ENCODE data around the gene PCGF3.
"Not testable (repeated sequence)": the region's sequence is repeated elsewhere in the genome, so short reads cannot be mapped to it uniquely, and the experiment has no call there.

The PCGF3 gene

GRCh38 chr4:682490-683172 is 23.0 kb upstream of the PCGF3 start:
- DNase-seq (ENCODE audit: low read depth in 4 of 4, low spot score in 1 of 4) = no peak

- DNase-seq (ENCODE audit: low read depth in 4 of 4, low spot score in 1 of 4) = no peak
Observed at GRCh38 chr4:683247-683897, 22.3 kb upstream of the PCGF3 start.

GRCh38 chr4:683982-684622 is 21.5 kb upstream of the PCGF3 start:
- DNase-seq (ENCODE audit: low read depth in 4 of 4, low spot score in 1 of 4) = no peak

GRCh38 chr4:684623-685327 is 20.9 kb upstream of the PCGF3 start:
- DNase-seq (ENCODE audit: low read depth in 4 of 4, low spot score in 1 of 4) = no peak

GRCh38 chr4:685679-686412 is 19.8 kb upstream of the PCGF3 start:
- no peak for DNase-seq (ENCODE audit: low read depth in 4 of 4, low spot score in 1 of 4)

- no peak for DNase-seq (ENCODE audit: low read depth in 4 of 4, low spot score in 1 of 4)
Observed at GRCh38 chr4:686413-687040, 19.1 kb upstream of the PCGF3 start.

- DNase-seq (ENCODE audit: low read depth in 4 of 4, low spot score in 1 of 4) = no peak
Observed at GRCh38 chr4:687048-687970, 18.3 kb upstream of the PCGF3 start.

- no peak for DNase-seq (ENCODE audit: low read depth in 4 of 4, low spot score in 1 of 4)
Observed at GRCh38 chr4:687971-688853, 17.4 kb upstream of the PCGF3 start.

- DNase-seq (ENCODE audit: low read depth in 4 of 4, low spot score in 1 of 4) = no peak
Observed at GRCh38 chr4:688854-689681, 16.6 kb upstream of the PCGF3 start, which contains the start of gene SLC49A3. Gene SLC49A3 (minus strand): TSS chr4:689151. CDS start chr4:689127, 24 bp downstream.

- no peak for DNase-seq (ENCODE audit: low read depth in 4 of 4, low spot score in 1 of 4)
Observed at GRCh38 chr4:689723-690122, 15.9 kb upstream of the PCGF3 start.

GRCh38 chr4:692771-693554 is 12.7 kb upstream of the PCGF3 start:
- DNase-seq (ENCODE audit: low read depth in 4 of 4, low spot score in 1 of 4) = no peak

- not testable (repeated sequence) for DNase-seq (ENCODE audit: low read depth in 4 of 4, low spot score in 1 of 4)
Observed at GRCh38 chr4:694341-694940, 11.2 kb upstream of the PCGF3 start.

- DNase-seq (ENCODE audit: low read depth in 4 of 4, low spot score in 1 of 4) = no peak
Observed at GRCh38 chr4:699816-700580, 5.6 kb upstream of the PCGF3 start.

- DNase-seq (ENCODE audit: low read depth in 4 of 4, low spot score in 1 of 4) = no peak
Observed at GRCh38 chr4:700587-701264, 4.9 kb upstream of the PCGF3 start.

GRCh38 chr4:702618-703048 is 3.0 kb upstream of the PCGF3 start:
- no peak for DNase-seq (ENCODE audit: low read depth in 4 of 4, low spot score in 1 of 4)

Measured in stimulated activated CD4-positive, alpha-beta T cell treated with anti-CD3 and anti-CD28 coated beads, Interleukin-1b, Interleukin-23, amount 100 ng/mL, for 24 hours (primary cell).